A549 treated with CORT108297 at 1 μM for 4 hours (cell line): Measurements from ENCODE around the gene OR51B5. TPM values are rescaled to one million over a fixed set of nuclear protein-coding genes. Genes with fewer than 3 reads are reported as not detected.

Experiments used
- total RNA-seq: library from RNA; stranded (reverse); fragments of 200-300 nt; extraction: Qiagen RNA extraction; gene quantifications from 5 replicates; pipeline ENCODE4 v1.2.3, GENCODE V29; 2022

OR51B5 gene
- not detected in 5 replicates for total RNA-seq

DNA sequence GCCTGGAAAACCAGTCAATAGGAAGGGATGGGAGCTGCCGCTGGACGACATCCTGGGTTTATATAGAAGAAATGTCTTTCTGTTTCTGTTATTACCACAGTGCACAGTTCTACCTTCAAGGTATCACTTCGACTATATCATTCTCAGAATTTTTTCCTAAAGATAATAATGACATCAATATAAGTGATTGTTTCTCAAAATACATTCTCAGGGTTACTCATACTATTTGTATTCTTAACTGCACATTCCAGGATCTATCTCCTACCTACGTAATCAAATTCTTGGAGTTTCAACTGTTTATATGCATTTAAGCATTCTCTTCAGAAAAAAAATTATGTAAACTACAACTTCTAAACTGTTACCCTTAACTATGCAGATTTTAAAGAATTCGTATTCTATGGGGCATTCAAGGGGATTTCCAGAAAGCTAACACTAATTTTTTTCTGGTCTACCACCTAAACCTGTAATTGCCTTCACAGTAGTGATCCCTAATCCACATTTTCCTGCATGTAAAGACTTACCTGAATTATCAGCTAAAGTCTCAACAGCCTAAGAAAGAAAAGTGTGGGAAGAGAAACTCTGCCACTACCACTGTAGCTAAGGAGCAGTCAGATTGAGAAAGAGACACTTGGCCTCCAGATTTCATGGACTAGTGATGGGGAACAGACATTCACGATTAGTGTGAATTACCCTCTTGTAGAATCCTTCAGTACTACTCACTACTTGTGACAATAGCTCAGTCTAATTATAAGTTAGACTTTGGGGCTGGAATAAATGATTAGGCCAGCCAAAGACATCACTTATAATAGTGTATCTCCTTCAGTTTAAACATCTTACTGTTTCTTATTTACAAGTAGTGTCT, at the start of gene OR51B5:
Gene OR51B5, minus strand, starts transcription at position 51 of the 862 bp plus-strand sequence. Its CDS starts 0 bp downstream, at position 51.

DNA sequence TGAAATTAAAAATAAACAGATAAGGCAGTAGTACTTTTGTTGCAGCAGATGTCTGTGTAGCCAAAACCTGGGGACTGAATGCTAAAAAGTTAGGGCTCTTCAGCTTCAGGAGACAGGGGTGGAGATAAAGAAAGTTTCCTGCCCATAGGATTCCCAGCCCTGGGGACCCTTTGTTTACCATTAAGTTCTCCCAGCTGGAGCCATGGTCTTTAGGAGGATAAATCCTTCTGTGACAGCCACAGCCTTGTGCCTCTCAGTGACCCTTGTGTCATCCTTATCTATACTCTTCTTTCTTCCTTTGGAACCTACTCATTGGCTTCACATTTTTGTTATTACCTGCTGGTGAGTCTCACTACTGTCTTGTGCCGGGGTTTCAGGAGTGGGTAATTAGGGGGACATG, 40.3 kb upstream of the OR51B5 start, which contains the start of gene OR51M1:
Gene OR51M1, plus strand, starts transcription at position 237 of the 400 bp plus-strand sequence. CDS start 5,587 bp downstream, outside the sequence.

DNA sequence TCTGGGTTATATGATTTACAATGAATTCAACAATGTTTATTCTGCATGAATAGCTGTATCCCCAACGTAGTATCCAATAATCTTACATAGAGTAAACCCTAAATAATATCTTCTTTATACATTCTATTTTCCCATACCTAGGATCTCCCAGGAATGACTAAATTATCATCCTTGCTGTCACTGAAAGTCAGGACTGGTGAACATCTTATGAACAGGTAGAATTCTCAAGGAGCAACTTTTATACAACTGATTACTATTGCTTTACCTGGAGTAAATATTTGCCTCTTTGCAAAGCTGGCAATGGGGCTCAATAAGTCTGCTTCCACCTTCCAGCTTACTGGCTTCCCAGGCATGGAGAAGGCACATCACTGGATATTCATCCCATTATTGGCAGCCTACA, 7.9 kb upstream of the OR51B5 start, which contains the start of gene OR51B6:
Gene OR51B6, plus strand, starts transcription at position 301 of the 400 bp plus-strand sequence. Its CDS starts 0 bp downstream, at position 301.

DNA sequence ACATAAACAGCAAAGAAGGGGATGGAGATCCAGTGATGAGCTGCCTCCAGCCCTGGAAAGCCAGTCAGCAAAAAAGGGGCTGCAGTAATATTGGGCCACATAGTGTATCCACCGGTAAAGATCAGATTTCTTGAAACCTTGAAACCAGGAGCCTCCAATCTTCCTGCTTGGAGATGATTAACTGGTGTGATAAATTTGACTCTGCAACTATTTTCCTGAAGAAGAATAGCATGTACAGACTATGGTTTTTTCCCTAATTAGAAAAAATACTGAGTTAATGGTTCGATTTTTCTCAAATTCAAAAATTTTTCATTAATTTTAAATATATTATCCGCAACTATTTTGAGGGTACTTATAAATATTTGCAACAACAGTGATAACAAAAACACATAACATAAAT, 19.1 kb downstream of the OR51B5 start, which contains the start of gene OR51B2:
Gene OR51B2, minus strand, starts transcription at position 101 of the 400 bp plus-strand sequence. Its CDS starts 0 bp downstream, at position 101.

DNA sequence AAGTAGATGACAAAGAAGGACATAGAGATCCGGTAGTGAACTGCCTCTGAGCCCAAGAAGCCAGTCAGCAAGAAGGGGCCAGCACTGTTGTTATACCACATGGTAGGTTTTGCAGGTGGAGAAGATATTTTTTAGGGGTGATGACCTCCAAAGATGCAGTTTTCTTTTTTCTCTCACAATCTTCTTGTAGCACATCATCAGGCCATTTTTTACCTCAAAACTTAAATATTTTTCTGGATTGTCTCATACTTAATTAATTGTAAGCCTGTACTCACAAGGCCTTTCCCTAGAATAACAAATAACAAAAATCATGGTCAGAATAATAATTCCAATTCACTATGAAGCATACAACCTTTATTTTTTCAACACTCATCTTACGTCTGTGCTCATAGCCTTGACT, 41.5 kb downstream of the OR51B5 start, which contains the start of gene OR51B4:
Gene OR51B4, minus strand, starts transcription at position 101 of the 400 bp plus-strand sequence. Its CDS starts 0 bp downstream, at position 101.

Other genes starting within 250 kb of the OR51B5 start
- gene OR52A5, start 205.2 kb downstream of the OR51B5 start, total RNA-seq = not detected in 5 replicates
- not detected in 5 replicates for gene OR52A1, start 188.8 kb downstream of the OR51B5 start, total RNA-seq
- gene OR51V1, start 142.8 kb downstream of the OR51B5 start, total RNA-seq = not detected in 5 replicates
- gene HBB, start 116.5 kb downstream of the OR51B5 start, total RNA-seq = not detected in 5 replicates
- gene HBD, start 109.0 kb downstream of the OR51B5 start, total RNA-seq = not detected in 5 replicates
- not detected in 5 replicates for gene HBG1, start 93.7 kb downstream of the OR51B5 start, total RNA-seq
- not detected in 5 replicates for gene HBG2, start 88.7 kb downstream of the OR51B5 start, total RNA-seq
- gene HBE1, start 73.6 kb downstream of the OR51B5 start, total RNA-seq = 0.15 to 0.29 TPM (median 0.21 TPM) in 3 of 5 replicates, not detected in the others
- not detected in 5 replicates for gene OR51B4, start 41.6 kb downstream of the OR51B5 start, total RNA-seq
- gene OR51B2, start 19.2 kb downstream of the OR51B5 start, total RNA-seq = not detected in 5 replicates
- not detected in 5 replicates for gene OR51B6, start 8.0 kb upstream of the OR51B5 start, total RNA-seq
- gene OR51M1, start 40.3 kb upstream of the OR51B5 start, total RNA-seq = not detected in 5 replicates
- not detected in 5 replicates for gene OR51Q1, start 78.6 kb upstream of the OR51B5 start, total RNA-seq
- not detected in 5 replicates for gene OR51I1, start 98.0 kb upstream of the OR51B5 start, total RNA-seq
- gene OR51I2, start 105.8 kb upstream of the OR51B5 start, total RNA-seq = not detected in 5 replicates
- gene OR52D1, start 145.2 kb upstream of the OR51B5 start, total RNA-seq = not detected in 5 replicates
- gene UBQLN3, start 166.4 kb upstream of the OR51B5 start, total RNA-seq = not detected in 5 replicates
- gene UBQLNL, start 173.2 kb upstream of the OR51B5 start, total RNA-seq = 0.04 TPM in 1 of 5 replicates, not detected in the others
- gene OR52H1, start 205.0 kb upstream of the OR51B5 start, total RNA-seq = not detected in 5 replicates
- not detected in 5 replicates for gene OR52B6, start 237.4 kb upstream of the OR51B5 start, total RNA-seq